GM23338 (cell line): ENCODE measurements around the gene RPLP2. TPM values are rescaled to one million over a fixed set of nuclear protein-coding genes. Genes with fewer than 3 reads are reported as not detected.

Experiments
- ATAC-seq: fragments of 200-7000 bp; cut with Tn5 transposase; 3 replicates; pipeline ENCODE4 v1.9.1; 2020
- DNase-seq: peaks from one replicate; pipeline ENCODE4 v3.0.0-alpha.2; 2015; ENCODE audit warnings: low spot score
- H2AFZ ChIP-seq: fragments of 200-600 bp; sonication (generic); 2 replicates; pipeline ENCODE4 v1.8.0; 2016; ENCODE audit warnings: antibody characterized with exemption, mild to moderate bottlenecking, moderate library complexity
- H3F3A ChIP-seq: fragments of 200-600 bp; sonication (generic); replicated peaks from 2 replicates; pipeline ENCODE4 v1.8.0; 2017; ENCODE audit warnings: antibody characterized with exemption, mixed run types, low read depth
- H3K27ac ChIP-seq: fragments of 200-600 bp; sonication (generic); 2 replicates; pipeline ENCODE4 v1.6.1; 2016; ENCODE audit warnings: low read depth
- H3K27me3 ChIP-seq: fragments of 200-600 bp; sonication (generic); 2 replicates; pipeline ENCODE4 v1.8.0; 2016; ENCODE audit warnings: mild to moderate bottlenecking, mixed run types, moderate library complexity; ENCODE audit not compliant: insufficient read depth
- H3K36me3 ChIP-seq: fragments of 200-600 bp; sonication (generic); 2 replicates; pipeline ENCODE4 v1.8.0; 2016; ENCODE audit warnings: mild to moderate bottlenecking; ENCODE audit not compliant: insufficient read depth
- H3K4me1 ChIP-seq: fragments of 200-600 bp; sonication (generic); 2 replicates; pipeline ENCODE4 v1.8.0; 2016; ENCODE audit warnings: mild to moderate bottlenecking, moderate library complexity; ENCODE audit not compliant: insufficient read depth
- H3K4me2 ChIP-seq: fragments of 200-600 bp; sonication (generic); 2 replicates; pipeline ENCODE4 v1.7.1; 2017; ENCODE audit warnings: mixed run types
- H3K4me3 ChIP-seq: fragments of 200-600 bp; sonication (generic); 2 replicates; pipeline ENCODE4 v1.6.1; 2016; ENCODE audit warnings: mixed run types
- H3K79me2 ChIP-seq: fragments of 200-600 bp; sonication (generic); replicated peaks from 2 replicates; pipeline ENCODE4 v1.8.0; 2017; ENCODE audit warnings: mild to moderate bottlenecking; ENCODE audit not compliant: insufficient read depth
- H3K9me2 ChIP-seq: fragments of 200-600 bp; sonication (generic); 2 replicates; pipeline ENCODE4 v1.8.0; 2017; ENCODE audit not compliant: insufficient read depth
- H4K20me1 ChIP-seq: fragments of 200-600 bp; sonication (generic); replicated peaks from 2 replicates; pipeline ENCODE4 v1.8.0; 2017; ENCODE audit warnings: mild to moderate bottlenecking; ENCODE audit not compliant: insufficient read depth
- H3K27ac Mint-ChIP-seq: 2 replicates; pipeline ENCODE4 v1.8.0; 2020; ENCODE audit warnings: inconsistent platforms, mild to moderate bottlenecking, moderate library complexity, mixed read lengths
- H3K27me3 Mint-ChIP-seq: 3 replicates; pipeline ENCODE4 v1.8.0; 2022; ENCODE audit warnings: low read depth, mild to moderate bottlenecking, moderate library complexity, mixed read lengths, inconsistent platforms; ENCODE audit not compliant: insufficient read depth, poor library complexity
- H3K36me3 Mint-ChIP-seq: 3 replicates; pipeline ENCODE4 v1.8.0; 2021; ENCODE audit warnings: low read depth, mild to moderate bottlenecking, inconsistent platforms, moderate library complexity, mixed read lengths
- H3K4me1 Mint-ChIP-seq: 3 replicates; pipeline ENCODE4 v1.8.0; 2020; ENCODE audit warnings: mild to moderate bottlenecking, inconsistent platforms, mixed read lengths
- H3K4me3 Mint-ChIP-seq: 3 replicates; pipeline ENCODE4 v1.8.0; 2021; ENCODE audit warnings: moderate library complexity, mild to moderate bottlenecking, inconsistent platforms, mixed read lengths
- H3K9me3 Mint-ChIP-seq: 3 replicates; pipeline ENCODE4 v1.8.0; 2020; ENCODE audit warnings: moderate library complexity, mild to moderate bottlenecking, inconsistent platforms, mixed read lengths
- EZH2 ChIP-seq: fragments of 200-600 bp; sonication (generic); IDR thresholded peaks from one replicate; pipeline ENCODE4 v1.8.0; 2017; ENCODE audit warnings: antibody characterized with exemption, mild to moderate bottlenecking, low read depth; ENCODE audit not compliant: unreplicated experiment
- EZH2phosphoT487 ChIP-seq: fragments of 200-600 bp; sonication (generic); IDR thresholded peaks from one replicate; pipeline ENCODE4 v1.8.1; 2018; ENCODE audit warnings: antibody characterized with exemption; ENCODE audit not compliant: unreplicated experiment
- JUNB ChIP-seq: IDR thresholded peaks from one replicate; pipeline ENCODE4 v1.6.1; 2016; ENCODE audit warnings: antibody characterized with exemption; ENCODE audit not compliant: unreplicated experiment
- POLR2AphosphoS5 ChIP-seq: IDR thresholded peaks from 2 replicates; pipeline ENCODE4 v1.6.1; 2016; ENCODE audit warnings: antibody characterized with exemption, low read depth
- ZNF331 ChIP-seq: fragments of 250-450 bp; sonication (Bioruptor Pico); IDR thresholded peaks from 2 replicates; pipeline ENCODE4 v1.5.0; 2020; ENCODE audit warnings: low read depth, mild to moderate bottlenecking, moderate library complexity
- polyA plus RNA-seq: library from polyadenylated mRNA; unstranded; fragments of >200 nt; fragmentation: Nextera tagmentation; extraction: Ambion mirVana; gene quantifications from 2 replicates; pipeline ENCODE4 v1.2.1, GENCODE V29; 2016
- total RNA-seq: library from RNA; depleted of rRNA; stranded (reverse); fragments of >200 nt; shearing (Covaris generic); gene quantifications from 2 replicates; pipeline ENCODE4 v1.2.3, GENCODE V29; 2014
- TF ChIP-seq, protein P1 (sequence below): IDR thresholded peaks from 2 replicates; pipeline ENCODE4 v1.6.1; 2016; ENCODE audit warnings: antibody characterized with exemption
- TF ChIP-seq, protein P2 (sequence below): IDR thresholded peaks from one replicate; pipeline ENCODE4 v1.6.1; 2018; ENCODE audit warnings: antibody characterized with exemption; ENCODE audit not compliant: unreplicated experiment
- TF ChIP-seq, protein P3 (sequence below), 2 experiments: fragments of 200-600 bp in 1 of 2; sonication (generic) in 1 of 2; conservative IDR thresholded peaks; 2 replicates each; pipeline versions ENCODE4 v1.5.1 to v1.6.1; 2016 to 2017; ENCODE audit warnings: antibody characterized with exemption in 2 of 2, low read depth in 2 of 2, mild to moderate bottlenecking in 2 of 2, moderate library complexity in 1 of 2

The RPLP2 gene
- total and polyA plus RNA-seq, 2 experiments from 2014 or later: 518 to 1,782 TPM

DNA sequence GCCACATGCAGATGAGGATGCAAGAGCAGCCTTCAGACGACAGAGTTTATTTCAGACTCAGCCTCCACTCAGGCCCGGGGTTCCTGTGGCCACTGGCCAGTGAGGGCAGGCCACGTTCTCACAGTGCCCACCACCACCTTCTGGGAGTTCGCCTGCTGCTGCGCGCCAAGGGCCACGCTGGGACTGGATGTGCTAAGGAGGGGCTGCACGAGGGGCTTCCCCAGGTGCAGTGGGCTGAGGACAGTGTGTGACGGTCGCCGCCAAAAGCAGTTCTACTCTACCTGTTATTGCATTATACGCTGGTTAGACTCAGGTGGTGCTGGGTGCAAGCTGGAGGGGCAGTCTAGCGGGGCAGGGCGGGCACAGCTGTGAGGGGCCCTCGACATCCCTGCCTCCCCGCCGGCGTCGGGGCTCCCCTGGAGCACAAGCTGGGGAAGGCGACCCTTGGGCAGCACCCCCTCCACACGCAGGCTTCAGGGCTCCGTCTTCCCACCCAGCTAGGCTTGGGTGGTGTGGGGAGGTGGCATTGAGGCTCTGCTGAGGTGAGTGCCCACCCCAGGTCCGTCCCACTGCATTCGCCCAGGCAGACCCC, 22.6 kb upstream of the RPLP2 start:
- H3K9me3 Mint-ChIP-seq: no peaks in the 10 kb centered on the region
- H3K36me3 Mint-ChIP-seq: peaks cover 13% of the 10 kb centered on the region; the same call in 2 of the 3 replicates
- no peak overlapping the region for H3K27ac Mint-ChIP-seq

DNA sequence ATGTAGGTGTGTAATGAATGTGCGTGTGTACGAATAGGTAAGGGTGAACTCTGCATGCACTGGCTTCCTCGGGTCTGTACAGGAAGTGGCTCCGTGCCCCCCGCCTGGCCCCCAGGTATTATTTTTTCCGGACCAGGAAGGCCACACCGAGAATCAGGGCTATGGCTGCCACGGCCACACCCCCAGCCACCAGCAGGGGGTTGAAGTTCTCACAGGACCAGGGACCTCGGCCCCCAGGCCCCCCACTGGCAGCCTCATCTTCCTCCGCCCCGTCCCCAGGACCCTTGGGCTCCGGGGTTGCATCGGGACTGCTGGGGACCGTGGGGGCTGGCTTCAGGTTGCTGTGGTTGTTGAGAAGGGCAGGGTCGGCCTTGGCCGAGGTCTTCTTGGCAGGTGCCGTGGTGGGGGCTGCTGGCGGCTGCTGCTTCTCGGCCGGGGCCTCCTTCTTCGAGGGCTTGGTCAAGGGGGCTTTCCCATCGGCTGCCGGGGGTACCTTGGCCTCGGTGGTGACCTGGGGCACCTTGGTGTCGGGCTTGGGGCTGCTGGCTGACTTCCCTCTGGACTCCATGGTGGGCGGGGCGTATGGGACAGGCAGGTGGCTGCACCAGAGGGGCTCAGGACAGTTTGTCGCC, 21.6 kb upstream of the RPLP2 start:
- H3K27ac ChIP-seq: no peak overlapping the region
- Mint-ChIP-seq H3K27ac (no peak overlapping the region), H3K27me3 (peaks cover 18% of the 10 kb centered on the region), H3K9me3 (no peaks in the 10 kb centered on the region), H3K4me1 (peaks cover 32% of the 10 kb centered on the region), H3K4me3 (no peak overlapping the region), H3K36me3 (peaks cover 13% of the 10 kb centered on the region; the same call in 2 of the 3 replicates)
- peaks cover 13% of the 10 kb centered on the region for H3F3A ChIP-seq
- H2AFZ ChIP-seq: no peak overlapping the region
- ATAC-seq: no peak
- no peaks in the 10 kb centered on the region for H3K9me2 ChIP-seq
- H3K79me2 ChIP-seq: no peaks in the 10 kb centered on the region
- H3K36me3 ChIP-seq: no peaks in the 10 kb centered on the region
- H3K4me1 ChIP-seq: peaks cover 23% of the 10 kb centered on the region
- H3K4me2 ChIP-seq: no peak overlapping the region
- no peak for DNase-seq
- no peaks in the 10 kb centered on the region for H3K27me3 ChIP-seq
- H3K4me3 ChIP-seq: no peak overlapping the region
- peaks cover 7% of the 10 kb centered on the region for H4K20me1 ChIP-seq
- TF ChIP-seq JUNB: no peak
- TF ChIP-seq ZNF331 (CRISPR knock-in tag): no peak
- TF ChIP-seq, protein P1, sequence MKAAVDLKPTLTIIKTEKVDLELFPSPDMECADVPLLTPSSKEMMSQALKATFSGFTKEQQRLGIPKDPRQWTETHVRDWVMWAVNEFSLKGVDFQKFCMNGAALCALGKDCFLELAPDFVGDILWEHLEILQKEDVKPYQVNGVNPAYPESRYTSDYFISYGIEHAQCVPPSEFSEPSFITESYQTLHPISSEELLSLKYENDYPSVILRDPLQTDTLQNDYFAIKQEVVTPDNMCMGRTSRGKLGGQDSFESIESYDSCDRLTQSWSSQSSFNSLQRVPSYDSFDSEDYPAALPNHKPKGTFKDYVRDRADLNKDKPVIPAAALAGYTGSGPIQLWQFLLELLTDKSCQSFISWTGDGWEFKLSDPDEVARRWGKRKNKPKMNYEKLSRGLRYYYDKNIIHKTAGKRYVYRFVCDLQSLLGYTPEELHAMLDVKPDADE: no peak
- TF ChIP-seq, protein P2, sequence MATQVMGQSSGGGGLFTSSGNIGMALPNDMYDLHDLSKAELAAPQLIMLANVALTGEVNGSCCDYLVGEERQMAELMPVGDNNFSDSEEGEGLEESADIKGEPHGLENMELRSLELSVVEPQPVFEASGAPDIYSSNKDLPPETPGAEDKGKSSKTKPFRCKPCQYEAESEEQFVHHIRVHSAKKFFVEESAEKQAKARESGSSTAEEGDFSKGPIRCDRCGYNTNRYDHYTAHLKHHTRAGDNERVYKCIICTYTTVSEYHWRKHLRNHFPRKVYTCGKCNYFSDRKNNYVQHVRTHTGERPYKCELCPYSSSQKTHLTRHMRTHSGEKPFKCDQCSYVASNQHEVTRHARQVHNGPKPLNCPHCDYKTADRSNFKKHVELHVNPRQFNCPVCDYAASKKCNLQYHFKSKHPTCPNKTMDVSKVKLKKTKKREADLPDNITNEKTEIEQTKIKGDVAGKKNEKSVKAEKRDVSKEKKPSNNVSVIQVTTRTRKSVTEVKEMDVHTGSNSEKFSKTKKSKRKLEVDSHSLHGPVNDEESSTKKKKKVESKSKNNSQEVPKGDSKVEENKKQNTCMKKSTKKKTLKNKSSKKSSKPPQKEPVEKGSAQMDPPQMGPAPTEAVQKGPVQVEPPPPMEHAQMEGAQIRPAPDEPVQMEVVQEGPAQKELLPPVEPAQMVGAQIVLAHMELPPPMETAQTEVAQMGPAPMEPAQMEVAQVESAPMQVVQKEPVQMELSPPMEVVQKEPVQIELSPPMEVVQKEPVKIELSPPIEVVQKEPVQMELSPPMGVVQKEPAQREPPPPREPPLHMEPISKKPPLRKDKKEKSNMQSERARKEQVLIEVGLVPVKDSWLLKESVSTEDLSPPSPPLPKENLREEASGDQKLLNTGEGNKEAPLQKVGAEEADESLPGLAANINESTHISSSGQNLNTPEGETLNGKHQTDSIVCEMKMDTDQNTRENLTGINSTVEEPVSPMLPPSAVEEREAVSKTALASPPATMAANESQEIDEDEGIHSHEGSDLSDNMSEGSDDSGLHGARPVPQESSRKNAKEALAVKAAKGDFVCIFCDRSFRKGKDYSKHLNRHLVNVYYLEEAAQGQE: no peak

More for the DNA sequence above, 22.6 kb upstream of the RPLP2 start:
- Histone ChIP-seq H3K4me2 (no peak overlapping the region), H3K36me3 (no peaks in the 10 kb centered on the region), H3K4me3 (no peak overlapping the region), H3K27me3 (no peaks in the 10 kb centered on the region), H3F3A (peaks cover 20% of the 10 kb centered on the region), H3K9me2 (no peaks in the 10 kb centered on the region), H3K79me2 (no peaks in the 10 kb centered on the region), H3K27ac (no peak overlapping the region), H3K4me1 (peaks cover 28% of the 10 kb centered on the region), H4K20me1 (peaks cover 7% of the 10 kb centered on the region), H2AFZ (no peak overlapping the region)
- Mint-ChIP-seq H3K27me3 (peaks cover 20% of the 10 kb centered on the region), H3K4me1 (peaks cover 36% of the 10 kb centered on the region), H3K4me3 (no peak overlapping the region)
- ATAC-seq (no peak), DNase-seq (no peak)
- TF ChIP-seq EZH2: no peak
- no peak for TF ChIP-seq EZH2phosphoT487
- TF ChIP-seq, protein P3, sequence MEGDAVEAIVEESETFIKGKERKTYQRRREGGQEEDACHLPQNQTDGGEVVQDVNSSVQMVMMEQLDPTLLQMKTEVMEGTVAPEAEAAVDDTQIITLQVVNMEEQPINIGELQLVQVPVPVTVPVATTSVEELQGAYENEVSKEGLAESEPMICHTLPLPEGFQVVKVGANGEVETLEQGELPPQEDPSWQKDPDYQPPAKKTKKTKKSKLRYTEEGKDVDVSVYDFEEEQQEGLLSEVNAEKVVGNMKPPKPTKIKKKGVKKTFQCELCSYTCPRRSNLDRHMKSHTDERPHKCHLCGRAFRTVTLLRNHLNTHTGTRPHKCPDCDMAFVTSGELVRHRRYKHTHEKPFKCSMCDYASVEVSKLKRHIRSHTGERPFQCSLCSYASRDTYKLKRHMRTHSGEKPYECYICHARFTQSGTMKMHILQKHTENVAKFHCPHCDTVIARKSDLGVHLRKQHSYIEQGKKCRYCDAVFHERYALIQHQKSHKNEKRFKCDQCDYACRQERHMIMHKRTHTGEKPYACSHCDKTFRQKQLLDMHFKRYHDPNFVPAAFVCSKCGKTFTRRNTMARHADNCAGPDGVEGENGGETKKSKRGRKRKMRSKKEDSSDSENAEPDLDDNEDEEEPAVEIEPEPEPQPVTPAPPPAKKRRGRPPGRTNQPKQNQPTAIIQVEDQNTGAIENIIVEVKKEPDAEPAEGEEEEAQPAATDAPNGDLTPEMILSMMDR (conservative IDR thresholded peaks at IDR 0.05; ENCODE audit: low read depth in 2 of 2): no peak
- TF ChIP-seq POLR2AphosphoS5: no peak
- TF ChIP-seq, protein P1: no peak
